Mesothelial cell of epicardium (in vitro differentiated cells): ENCODE data around the gene U2AF2. TPM values are rescaled to one million over a fixed set of nuclear protein-coding genes. Genes with fewer than 3 reads are reported as not detected.

Source experiments
- DNase-seq, 2 experiments: peaks; one replicate each; pipeline ENCODE4 v3.0.0; 2021; ENCODE audit warnings: low spot score in 2 of 2; ENCODE audit not compliant: unreplicated experiment in 2 of 2
- H3K27ac Mint-ChIP-seq: 2 replicates; pipeline ENCODE4 v1.8.0; 2021; ENCODE audit warnings: mixed read lengths
- H3K27me3 Mint-ChIP-seq: 2 replicates; pipeline ENCODE4 v1.8.0; 2021; ENCODE audit warnings: low read depth, mixed read lengths
- H3K36me3 Mint-ChIP-seq: 2 replicates; pipeline ENCODE4 v1.8.0; 2021; ENCODE audit warnings: mixed read lengths
- H3K4me1 Mint-ChIP-seq: 2 replicates; pipeline ENCODE4 v1.8.0; 2021; ENCODE audit warnings: mixed read lengths
- H3K4me3 Mint-ChIP-seq: 2 replicates; pipeline ENCODE4 v1.8.0; 2021; ENCODE audit warnings: mild to moderate bottlenecking, moderate library complexity, mixed read lengths
- H3K9me3 Mint-ChIP-seq: 2 replicates; pipeline ENCODE4 v1.8.0; 2021; ENCODE audit warnings: mixed read lengths
- total RNA-seq: library from RNA; stranded (reverse); gene quantifications from 3 replicates; pipeline ENCODE4 v1.2.1, GENCODE V29; 2021
- TF ChIP-seq, protein P1 (sequence below): fragments of 200-600 bp; sonication (generic); IDR thresholded peaks from one replicate; pipeline ENCODE4 v1.5.0; 2021; ENCODE audit warnings: antibody characterized with exemption; ENCODE audit not compliant: unreplicated experiment

The U2AF2 gene
- total RNA-seq, 1 donor from 2014 or later = 245 TPM

- peaks cover 7% of the 10 kb centered on the region for H3K9me3 Mint-ChIP-seq
- H3K4me3 Mint-ChIP-seq = no peak overlapping the region
- H3K36me3 Mint-ChIP-seq = peaks cover 42% of the 10 kb centered on the region
- DNase-seq = no peak
- H3K27ac Mint-ChIP-seq = no peak overlapping the region
- TF ChIP-seq, protein P1, sequence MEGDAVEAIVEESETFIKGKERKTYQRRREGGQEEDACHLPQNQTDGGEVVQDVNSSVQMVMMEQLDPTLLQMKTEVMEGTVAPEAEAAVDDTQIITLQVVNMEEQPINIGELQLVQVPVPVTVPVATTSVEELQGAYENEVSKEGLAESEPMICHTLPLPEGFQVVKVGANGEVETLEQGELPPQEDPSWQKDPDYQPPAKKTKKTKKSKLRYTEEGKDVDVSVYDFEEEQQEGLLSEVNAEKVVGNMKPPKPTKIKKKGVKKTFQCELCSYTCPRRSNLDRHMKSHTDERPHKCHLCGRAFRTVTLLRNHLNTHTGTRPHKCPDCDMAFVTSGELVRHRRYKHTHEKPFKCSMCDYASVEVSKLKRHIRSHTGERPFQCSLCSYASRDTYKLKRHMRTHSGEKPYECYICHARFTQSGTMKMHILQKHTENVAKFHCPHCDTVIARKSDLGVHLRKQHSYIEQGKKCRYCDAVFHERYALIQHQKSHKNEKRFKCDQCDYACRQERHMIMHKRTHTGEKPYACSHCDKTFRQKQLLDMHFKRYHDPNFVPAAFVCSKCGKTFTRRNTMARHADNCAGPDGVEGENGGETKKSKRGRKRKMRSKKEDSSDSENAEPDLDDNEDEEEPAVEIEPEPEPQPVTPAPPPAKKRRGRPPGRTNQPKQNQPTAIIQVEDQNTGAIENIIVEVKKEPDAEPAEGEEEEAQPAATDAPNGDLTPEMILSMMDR = no peak
- no peaks in the 10 kb centered on the region for H3K4me1 Mint-ChIP-seq
- H3K27me3 Mint-ChIP-seq = no peaks in the 10 kb centered on the region
Measured at GRCh38 chr19:55698256-55698655, 43.4 kb downstream of the U2AF2 start.

GRCh38 chr19:55699221-55699620, 44.4 kb downstream of the U2AF2 start:
- Mint-ChIP-seq H3K27me3 (no peaks in the 10 kb centered on the region), H3K36me3 (peaks cover 46% of the 10 kb centered on the region), H3K9me3 (peaks cover 10% of the 10 kb centered on the region), H3K4me3 (no peak overlapping the region), H3K27ac (no peak overlapping the region), H3K4me1 (no peaks in the 10 kb centered on the region)
- TF ChIP-seq, protein P1 = no peak
- no peak for DNase-seq

GRCh38 chr19:55700813-55701212, 46.0 kb downstream of the U2AF2 start:
- Mint-ChIP-seq H3K4me1 (no peaks in the 10 kb centered on the region), H3K27me3 (no peaks in the 10 kb centered on the region), H3K36me3 (peaks cover 55% of the 10 kb centered on the region), H3K4me3 (no peak overlapping the region), H3K27ac (no peak overlapping the region), H3K9me3 (peaks cover 24% of the 10 kb centered on the region)
- no peak for DNase-seq
- TF ChIP-seq, protein P1 = no peak

DNA sequence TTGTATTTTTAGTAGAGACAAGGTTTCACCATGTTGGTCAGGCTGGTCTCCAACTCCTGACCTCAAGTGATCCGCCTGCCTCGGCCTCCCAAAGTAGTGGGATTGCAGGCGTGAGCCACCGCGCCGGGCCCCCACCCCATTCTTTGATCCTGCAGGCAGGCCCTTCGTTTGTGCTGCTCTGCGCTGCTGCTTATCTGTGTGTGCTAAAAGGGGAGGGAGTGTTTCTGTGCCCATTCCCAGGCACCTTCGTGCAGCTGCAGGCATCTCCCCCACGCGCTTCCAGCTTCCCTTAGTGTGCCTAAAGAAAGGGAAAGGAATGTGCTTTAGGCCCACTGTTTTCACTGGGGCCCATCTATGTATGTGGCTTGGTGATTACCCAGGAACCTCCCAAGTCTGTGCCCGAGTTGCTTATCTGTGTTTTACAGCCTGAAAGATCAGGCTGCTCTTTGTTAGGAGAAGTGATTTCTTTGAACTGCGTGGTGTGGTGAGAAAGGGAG, 47.3 kb downstream of the U2AF2 start:
- Mint-ChIP-seq H3K27me3 (no peaks in the 10 kb centered on the region), H3K27ac (peak overlapping the region; percentile 32), H3K9me3 (peaks cover 24% of the 10 kb centered on the region), H3K36me3 (peaks cover 55% of the 10 kb centered on the region), H3K4me1 (no peaks in the 10 kb centered on the region), H3K4me3 (no peak overlapping the region)
- TF ChIP-seq, protein P1 = no peak
- no peak for DNase-seq

GRCh38 chr19:55703790-55704215, 49.0 kb downstream of the U2AF2 start:
- TF ChIP-seq, protein P1 = peak; percentile 35
- H3K4me1 Mint-ChIP-seq = no peaks in the 10 kb centered on the region
- no peaks in the 10 kb centered on the region for H3K27me3 Mint-ChIP-seq
- peaks cover 45% of the 10 kb centered on the region for H3K36me3 Mint-ChIP-seq
- peaks cover 37% of the 10 kb centered on the region for H3K9me3 Mint-ChIP-seq
- no peak overlapping the region for H3K27ac Mint-ChIP-seq
- no peak overlapping the region for H3K4me3 Mint-ChIP-seq
- DNase-seq = no peak
